Measurements from ENCODE around the gene TTLL11.

DNA sequence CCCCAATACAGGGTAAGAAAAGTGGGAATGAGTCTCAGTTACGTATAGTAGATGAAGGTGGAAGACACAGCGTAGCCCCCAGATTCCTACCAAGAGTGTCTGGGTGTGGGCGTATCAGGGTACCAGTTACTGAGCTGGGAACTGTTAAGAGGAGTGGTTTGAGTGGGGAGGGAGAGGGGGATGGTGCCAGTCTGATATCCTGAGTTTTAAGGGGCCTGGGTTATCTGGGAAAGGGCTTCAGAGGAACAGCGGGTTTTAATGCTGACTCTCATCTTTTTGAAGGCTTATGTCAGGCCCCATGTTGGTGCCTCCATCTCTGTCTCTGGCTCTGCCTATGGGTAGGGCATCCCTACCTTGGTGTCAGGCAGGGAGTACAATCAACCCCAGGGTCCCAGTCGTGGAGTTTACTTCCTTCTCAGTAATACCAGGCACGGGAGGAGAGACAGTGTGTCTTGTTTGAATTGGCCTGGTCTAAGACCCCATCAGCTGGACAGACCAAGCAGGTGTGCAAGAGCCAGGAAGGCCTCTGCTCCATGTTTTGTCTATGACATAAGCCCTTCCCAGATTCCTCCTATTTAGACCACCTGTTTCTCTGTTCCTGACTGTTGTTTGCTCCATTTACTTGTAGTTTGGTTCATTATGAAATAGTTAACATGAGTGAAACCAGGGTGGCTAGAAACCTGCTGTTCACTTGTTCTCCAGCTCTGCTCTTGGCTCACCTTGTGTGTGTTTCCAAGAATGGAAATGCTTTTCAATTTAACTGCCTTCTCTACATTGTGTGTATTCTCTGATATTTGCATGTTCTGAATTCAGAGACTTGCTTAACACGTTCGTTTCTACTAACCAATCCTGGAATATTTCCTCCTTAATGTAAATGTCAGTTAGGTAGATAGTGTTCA lies 316.1 kb downstream of the TTLL11 start:
- TF ChIP-seq TAF1 (IDR thresholded peaks at IDR 0.05; ENCODE audit: low read depth): no peak
- no peak for TF ChIP-seq CTCF (IDR thresholded peaks at IDR 0.05; ENCODE audit: poor library complexity, severe bottlenecking)
- TF ChIP-seq, protein P1, sequence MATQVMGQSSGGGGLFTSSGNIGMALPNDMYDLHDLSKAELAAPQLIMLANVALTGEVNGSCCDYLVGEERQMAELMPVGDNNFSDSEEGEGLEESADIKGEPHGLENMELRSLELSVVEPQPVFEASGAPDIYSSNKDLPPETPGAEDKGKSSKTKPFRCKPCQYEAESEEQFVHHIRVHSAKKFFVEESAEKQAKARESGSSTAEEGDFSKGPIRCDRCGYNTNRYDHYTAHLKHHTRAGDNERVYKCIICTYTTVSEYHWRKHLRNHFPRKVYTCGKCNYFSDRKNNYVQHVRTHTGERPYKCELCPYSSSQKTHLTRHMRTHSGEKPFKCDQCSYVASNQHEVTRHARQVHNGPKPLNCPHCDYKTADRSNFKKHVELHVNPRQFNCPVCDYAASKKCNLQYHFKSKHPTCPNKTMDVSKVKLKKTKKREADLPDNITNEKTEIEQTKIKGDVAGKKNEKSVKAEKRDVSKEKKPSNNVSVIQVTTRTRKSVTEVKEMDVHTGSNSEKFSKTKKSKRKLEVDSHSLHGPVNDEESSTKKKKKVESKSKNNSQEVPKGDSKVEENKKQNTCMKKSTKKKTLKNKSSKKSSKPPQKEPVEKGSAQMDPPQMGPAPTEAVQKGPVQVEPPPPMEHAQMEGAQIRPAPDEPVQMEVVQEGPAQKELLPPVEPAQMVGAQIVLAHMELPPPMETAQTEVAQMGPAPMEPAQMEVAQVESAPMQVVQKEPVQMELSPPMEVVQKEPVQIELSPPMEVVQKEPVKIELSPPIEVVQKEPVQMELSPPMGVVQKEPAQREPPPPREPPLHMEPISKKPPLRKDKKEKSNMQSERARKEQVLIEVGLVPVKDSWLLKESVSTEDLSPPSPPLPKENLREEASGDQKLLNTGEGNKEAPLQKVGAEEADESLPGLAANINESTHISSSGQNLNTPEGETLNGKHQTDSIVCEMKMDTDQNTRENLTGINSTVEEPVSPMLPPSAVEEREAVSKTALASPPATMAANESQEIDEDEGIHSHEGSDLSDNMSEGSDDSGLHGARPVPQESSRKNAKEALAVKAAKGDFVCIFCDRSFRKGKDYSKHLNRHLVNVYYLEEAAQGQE (IDR thresholded peaks at IDR 0.05; ENCODE audit: borderline replicate concordance): no peak
- TF ChIP-seq POLR2AphosphoS5 (IDR thresholded peaks at IDR 0.05): no peak
- no peak for TF ChIP-seq EZH2 (IDR thresholded peaks at IDR 0.05; ENCODE audit: borderline replicate concordance, insufficient read depth, low read length, poor library complexity, severe bottlenecking)
- TF ChIP-seq EP300 (conservative IDR thresholded peaks at IDR 0.05; ENCODE audit: poor library complexity, severe bottlenecking): no peak
- TF ChIP-seq SMC3 (conservative IDR thresholded peaks at IDR 0.05; ENCODE audit: poor library complexity): no peak
- TF ChIP-seq MXI1 (conservative IDR thresholded peaks at IDR 0.05; ENCODE audit: poor library complexity, severe bottlenecking): no peak
- TF ChIP-seq RAD21 (conservative IDR thresholded peaks at IDR 0.05): no peak
